Cardiac fibroblast (primary cell): Measurements from ENCODE around the gene SLC44A3.

Source experiments
- DNase-seq, 2 donors: peaks; one replicate each; pipeline versions ENCODE4 v3.0.0 to v3.0.0-alpha.2; 2010; ENCODE audit warnings: low read depth in 2 of 2
- H3K4me3 ChIP-seq, 2 donors: replicated peaks in 1 of 2; 1 replicate in 1 of 2; 2 replicates in 1 of 2; pipeline ENCODE4 v1.5.1; 2011; ENCODE audit warnings: low read depth in 2 of 2, low read length in 2 of 2, mild to moderate bottlenecking in 2 of 2, moderate library complexity in 1 of 2
- CTCF ChIP-seq: IDR thresholded peaks from one replicate; pipeline ENCODE4 v1.5.1; 2011; ENCODE audit warnings: low read depth, mild to moderate bottlenecking, low read length, inconsistent platforms

Gene SLC44A3

DNA sequence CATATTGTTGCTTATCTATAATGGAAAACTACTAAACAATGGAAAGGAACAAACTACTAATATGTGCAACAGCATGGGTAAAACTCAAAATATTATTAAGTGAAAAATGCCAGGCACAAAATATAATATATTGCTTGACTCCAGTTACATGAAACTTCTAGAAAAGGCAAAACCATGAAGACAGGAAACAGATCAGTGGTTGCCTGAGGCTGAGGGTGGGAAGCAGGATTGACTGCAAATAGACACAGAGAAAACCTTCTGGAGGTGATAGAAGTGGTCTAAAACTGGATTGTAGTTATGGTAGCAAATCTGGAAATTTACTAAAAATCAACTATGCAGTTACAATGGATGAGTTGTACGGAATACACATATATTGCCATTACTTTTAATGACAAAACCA, 29.5 kb upstream of the SLC44A3 start:
- H3K4me3 ChIP-seq, result no peak overlapping the region
- no peak for TF ChIP-seq CTCF
- no peak for DNase-seq

DNA sequence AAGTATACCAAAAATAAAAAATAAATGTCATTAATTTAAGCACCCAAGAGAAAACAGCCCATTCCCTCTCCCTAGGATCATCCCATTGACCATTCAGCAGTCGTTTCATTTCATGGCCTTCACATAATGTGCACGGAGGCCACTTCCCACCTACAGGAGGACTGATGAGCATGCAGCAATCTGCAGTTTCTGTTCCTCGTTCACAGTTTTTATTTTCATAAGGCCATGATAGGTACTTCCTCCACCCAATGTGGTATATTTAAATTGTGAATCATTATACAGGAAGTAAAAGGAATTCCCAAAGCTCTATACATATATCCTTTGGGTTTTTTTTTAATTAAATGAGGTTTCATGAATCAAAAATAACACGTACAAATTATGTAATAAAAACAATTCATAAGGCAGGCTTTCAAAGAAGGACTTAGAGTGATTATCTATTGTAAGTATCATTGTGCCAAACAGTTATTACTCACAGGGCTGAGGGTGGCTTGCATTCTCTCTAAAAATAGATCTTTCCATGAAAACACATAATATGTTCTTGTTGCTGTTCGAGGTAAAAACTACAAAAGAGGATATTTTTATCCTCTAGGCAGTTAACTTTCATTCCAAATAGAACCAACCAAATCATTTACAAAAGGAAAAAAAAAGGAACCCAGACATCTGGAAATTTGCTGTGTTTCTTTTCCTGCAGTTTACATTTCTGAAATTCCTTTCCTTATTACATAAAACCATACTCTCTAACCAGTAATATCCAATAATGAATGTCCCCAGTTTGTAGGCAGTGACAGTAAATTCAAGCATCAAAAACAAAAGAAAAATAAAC, 27.5 kb upstream of the SLC44A3 start:
- DNase-seq, result peak; percentile 74 to 90
- TF ChIP-seq CTCF, result peak; percentile 55

DNA sequence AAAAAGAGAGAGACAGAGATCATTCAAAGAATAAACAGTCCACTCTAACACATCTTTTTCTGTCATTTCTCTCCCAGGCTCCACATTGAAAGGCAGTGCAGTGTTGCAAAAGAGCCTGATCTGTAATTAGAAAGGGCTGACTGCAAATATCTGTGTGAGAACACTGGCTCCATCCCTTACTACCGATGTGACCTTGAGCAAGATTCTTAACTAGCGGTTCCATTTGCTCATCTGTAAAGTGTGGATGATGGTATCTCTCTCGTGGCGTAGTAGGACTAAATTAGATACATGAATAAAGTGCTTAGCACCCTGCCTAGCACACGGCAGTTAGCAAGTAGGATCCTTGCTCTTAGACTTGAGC, 26.9 kb upstream of the SLC44A3 start:
- H3K4me3 ChIP-seq, result no peak overlapping the region
- TF ChIP-seq CTCF, result no peak
- peak in 1 of 2 donors; percentile 48 for DNase-seq

More for the DNA sequence above, 27.5 kb upstream of the SLC44A3 start:
- H3K4me3 ChIP-seq, result no peak overlapping the region

- H3K4me3 ChIP-seq, result no peak overlapping the region
- DNase-seq, result peak in 1 of 2 donors; percentile 62
- no peak for TF ChIP-seq CTCF
These were observed 24.7 kb upstream of the SLC44A3 start for GRCh38 chr1:94795434-94795833.

GRCh38 chr1:94796266-94796665, 23.9 kb upstream of the SLC44A3 start:
- no peak for DNase-seq
- no peak for TF ChIP-seq CTCF
- H3K4me3 ChIP-seq, result no peak overlapping the region

DNA sequence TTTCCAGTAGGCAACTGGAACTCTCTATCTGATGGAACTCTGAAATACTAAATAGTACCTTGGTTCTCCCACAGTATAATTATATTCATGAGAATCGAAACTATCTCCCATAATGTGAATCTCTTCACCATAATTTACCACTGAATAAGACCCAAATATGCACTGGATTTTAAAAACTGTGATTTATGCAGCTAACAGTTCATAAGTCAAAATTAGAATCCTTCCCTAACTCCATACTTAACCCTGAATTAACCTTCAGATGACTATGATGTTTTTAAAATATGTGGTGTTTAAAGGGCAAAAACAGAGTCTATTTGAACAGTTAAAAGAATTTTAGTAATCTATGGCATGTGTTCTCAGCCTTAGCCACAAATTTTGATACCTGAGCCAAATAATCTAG, 22.9 kb upstream of the SLC44A3 start:
- TF ChIP-seq CTCF, result no peak
- no peak overlapping the region for H3K4me3 ChIP-seq
- DNase-seq, result no peak

DNA sequence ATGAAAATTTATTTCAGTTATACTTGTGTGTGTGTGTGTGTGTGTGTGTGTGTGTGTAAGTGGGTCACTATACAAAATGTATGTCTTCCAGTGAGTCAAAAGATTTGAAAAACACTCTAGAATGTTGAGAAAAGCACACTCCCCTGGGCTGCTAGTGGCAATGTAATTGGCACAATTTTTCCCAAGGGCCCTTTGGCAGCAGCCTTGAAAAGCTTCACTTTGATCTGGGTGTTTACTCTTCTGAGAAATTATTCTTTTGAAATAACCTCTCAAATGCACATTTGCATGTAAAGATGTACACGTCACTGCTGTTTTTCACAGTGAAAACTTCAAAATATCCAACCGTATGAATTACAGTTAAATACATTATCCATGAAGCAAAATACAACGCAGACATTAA, 22.1 kb upstream of the SLC44A3 start:
- no peak overlapping the region for H3K4me3 ChIP-seq
- no peak for DNase-seq
- no peak for TF ChIP-seq CTCF
